SK-N-SH (cell line): ENCODE data around the gene GIGYF1. TPM values are rescaled to one million over a fixed set of nuclear protein-coding genes. Genes with fewer than 3 reads are reported as not detected.

ENCODE experiments used
- polyA plus RNA-seq, 3 experiments: library from polyadenylated mRNA; depleted of rRNA; stranded (reverse); fragments of >200 nt; gene quantifications; 2 replicates each; pipeline ENCODE4 v1.2.3, GENCODE V29; 2012

Gene GIGYF1
- polyA plus RNA-seq, 1 of the 3 experiments (the other 2 are of a cell fraction): 19.4 TPM

Other genes starting within 250 kb of the GIGYF1 start
- 0.93 and 1.5 TPM in 2 replicates for gene SPACDR, start 230.0 kb downstream of the GIGYF1 start, polyA plus RNA-seq (2012; rRNA removed)
- 20.3 and 32.7 TPM in 2 replicates for gene TSC22D4, start 215.0 kb downstream of the GIGYF1 start, polyA plus RNA-seq (2012; rRNA removed)
- gene NYAP1, start 210.3 kb downstream of the GIGYF1 start, polyA plus RNA-seq (2012; rRNA removed): 3.9 and 6.0 TPM in 2 replicates
- 16.1 and 23.1 TPM in 2 replicates for gene AGFG2, start 155.0 kb downstream of the GIGYF1 start, polyA plus RNA-seq (2012; rRNA removed)
- gene SAP25, start 120.3 kb downstream of the GIGYF1 start, polyA plus RNA-seq (2012; rRNA removed): 1.0 and 1.2 TPM in 2 replicates
- gene LRCH4, start 108.1 kb downstream of the GIGYF1 start, polyA plus RNA-seq (2012; rRNA removed): 24.2 and 29.8 TPM in 2 replicates
- 0.71 and 0.94 TPM in 2 replicates for gene FBXO24, start 107.9 kb downstream of the GIGYF1 start, polyA plus RNA-seq (2012; rRNA removed)
- gene PCOLCE, start 91.9 kb downstream of the GIGYF1 start, polyA plus RNA-seq (2012; rRNA removed): 190 and 448 TPM in 2 replicates
- 30.0 and 61.7 TPM in 2 replicates for gene MOSPD3, start 81.7 kb downstream of the GIGYF1 start, polyA plus RNA-seq (2012; rRNA removed)
- 0.30 and 0.32 TPM in 2 replicates for gene TFR2, start 52.7 kb downstream of the GIGYF1 start, polyA plus RNA-seq (2012; rRNA removed)
- 0.67 and 0.93 TPM in 2 replicates for gene ACTL6B, start 37.8 kb downstream of the GIGYF1 start, polyA plus RNA-seq (2012; rRNA removed)
- gene GNB2, start 20.5 kb downstream of the GIGYF1 start, polyA plus RNA-seq (2012; rRNA removed): 276 and 398 TPM in 2 replicates
- 63.8 and 81.8 TPM in 2 replicates for gene POP7, start 11.9 kb upstream of the GIGYF1 start, polyA plus RNA-seq (2012; rRNA removed)
- not detected in 2 replicates for gene EPO, start 26.2 kb upstream of the GIGYF1 start, polyA plus RNA-seq (2012; rRNA removed)
- not detected in 2 replicates for gene ZAN, start 39.3 kb upstream of the GIGYF1 start, polyA plus RNA-seq (2012; rRNA removed)
- gene EPHB4, start 133.3 kb upstream of the GIGYF1 start, polyA plus RNA-seq (2012; rRNA removed): 51.1 and 64.4 TPM in 2 replicates
- 29.7 and 31.0 TPM in 2 replicates for gene SLC12A9, start 158.5 kb upstream of the GIGYF1 start, polyA plus RNA-seq (2012; rRNA removed)
- gene TRIP6, start 173.1 kb upstream of the GIGYF1 start, polyA plus RNA-seq (2012; rRNA removed): 6.4 and 6.5 TPM in 2 replicates
- gene SRRT, start 180.9 kb upstream of the GIGYF1 start, polyA plus RNA-seq (2012; rRNA removed): 76.5 and 92.7 TPM in 2 replicates
- gene UFSP1, start 195.5 kb upstream of the GIGYF1 start, polyA plus RNA-seq (2012; rRNA removed): 4.5 and 5.6 TPM in 2 replicates
- 1.8 and 2.1 TPM in 2 replicates for gene ACHE, start 201.6 kb upstream of the GIGYF1 start, polyA plus RNA-seq (2012; rRNA removed)